Transverse colon (tissue), 4 donors: ENCODE measurements around the gene ZSCAN22. TPM values are rescaled to one million over a fixed set of nuclear protein-coding genes. Genes with fewer than 3 reads are reported as not detected.

ENCODE experiments used
- DNase-seq: peaks from one replicate; pipeline ENCODE4 v3.0.0-alpha.2; 2019
- H3K27ac ChIP-seq, 4 donors: fragments of 200-600 bp; sonication (generic); 2 replicates each; pipeline ENCODE4 v1.5.1; 2016 to 2018; ENCODE audit warnings: inconsistent platforms in 4 of 4
- H3K27me3 ChIP-seq: fragments of 200-600 bp; sonication (generic); 2 replicates; pipeline ENCODE4 v1.5.1; 2017; ENCODE audit warnings: inconsistent platforms
- H3K36me3 ChIP-seq, 4 donors: fragments of 200-600 bp; sonication (generic); 2 replicates each; pipeline ENCODE4 v1.5.1; 2017 to 2019; ENCODE audit warnings: inconsistent platforms in 4 of 4
- H3K4me1 ChIP-seq, 4 donors: fragments of 200-600 bp; sonication (generic); 2 replicates each; pipeline ENCODE4 v1.5.1; 2017 to 2020; ENCODE audit warnings: inconsistent platforms in 4 of 4
- H3K4me3 ChIP-seq, 4 donors: fragments of 200-600 bp; sonication (generic); 1 replicate in 1 of 4; 2 replicates in 3 of 4; pipeline versions ENCODE4 v1.5.1 to v1.6.1; 2017 to 2019; ENCODE audit warnings: inconsistent platforms in 4 of 4
- H3K9me3 ChIP-seq, 2 donors: fragments of 200-600 bp; sonication (generic); 2 replicates each; pipeline ENCODE4 v1.5.1; 2017 to 2019; ENCODE audit warnings: inconsistent platforms in 2 of 2
- CTCF ChIP-seq, 5 experiments: fragments of 200-600 bp in 3 of 5; fragments of 450-650 bp in 2 of 5; sonication (generic) in 3 of 5; IDR thresholded peaks; 1 replicate in 2 of 5; 2 replicates in 3 of 5; pipeline ENCODE4 v1.5.1; 2016 to 2017; ENCODE audit warnings: antibody characterized with exemption in 5 of 5, inconsistent platforms in 3 of 5, mild to moderate bottlenecking in 2 of 5, moderate library complexity in 1 of 5
- EP300 ChIP-seq: sonication (generic); formaldehyde crosslinking; IDR thresholded peaks from one replicate; pipeline ENCODE4 v1.6.1; 2017; ENCODE audit warnings: antibody characterized with exemption, low read depth
- POLR2A ChIP-seq: fragments of 450-650 bp; IDR thresholded peaks from one replicate; pipeline ENCODE4 v1.6.1; 2016; ENCODE audit warnings: antibody characterized with exemption, mild to moderate bottlenecking, moderate library complexity
- POLR2AphosphoS5 ChIP-seq, 3 donors: sonication (generic); formaldehyde crosslinking; IDR thresholded peaks; one replicate each; pipeline ENCODE4 v1.6.1; 2016; ENCODE audit warnings: antibody characterized with exemption in 3 of 3
- WGBS, 2 donors: methylation state at CpG; one replicate each; pipeline ENCODE4 v1.1.5; 2018; ENCODE audit warnings: low coverage in 1 of 2; 5-methylcytosine and 5-hydroxymethylcytosine counted together
- in situ Hi-C, 4 donors: fragments of 200-750 bp; cut with MboI; loops; one replicate each; pipeline versions ENCODE4 v1.15.0 to v1.15.1; 2017; ENCODE audit warnings: low sequenced_read_pairs in 3 of 4, low pct_ligation_motif_present in 1 of 4, low pct_unique_long_range_greater_than_20kb in 1 of 4
- intact Hi-C: fragments of 100-400 bp; cut with DNase I; formaldehyde crosslinking; loops from one replicate; pipeline ENCODE4 v1.15.1; 2023; ENCODE audit warnings: low total_unique reads
- total RNA-seq, 4 donors: library from RNA; depleted of rRNA; stranded (reverse); fragments of >200 nt; gene quantifications; one replicate each; pipeline ENCODE4 v1.1.0, GENCODE V29; 2016

Gene ZSCAN22
- total RNA-seq = 10 to 100 TPM in 1 of 4 donors, 1 to 10 TPM in 3; 3.0 to 11.6 (median 3.3) TPM

DNA sequence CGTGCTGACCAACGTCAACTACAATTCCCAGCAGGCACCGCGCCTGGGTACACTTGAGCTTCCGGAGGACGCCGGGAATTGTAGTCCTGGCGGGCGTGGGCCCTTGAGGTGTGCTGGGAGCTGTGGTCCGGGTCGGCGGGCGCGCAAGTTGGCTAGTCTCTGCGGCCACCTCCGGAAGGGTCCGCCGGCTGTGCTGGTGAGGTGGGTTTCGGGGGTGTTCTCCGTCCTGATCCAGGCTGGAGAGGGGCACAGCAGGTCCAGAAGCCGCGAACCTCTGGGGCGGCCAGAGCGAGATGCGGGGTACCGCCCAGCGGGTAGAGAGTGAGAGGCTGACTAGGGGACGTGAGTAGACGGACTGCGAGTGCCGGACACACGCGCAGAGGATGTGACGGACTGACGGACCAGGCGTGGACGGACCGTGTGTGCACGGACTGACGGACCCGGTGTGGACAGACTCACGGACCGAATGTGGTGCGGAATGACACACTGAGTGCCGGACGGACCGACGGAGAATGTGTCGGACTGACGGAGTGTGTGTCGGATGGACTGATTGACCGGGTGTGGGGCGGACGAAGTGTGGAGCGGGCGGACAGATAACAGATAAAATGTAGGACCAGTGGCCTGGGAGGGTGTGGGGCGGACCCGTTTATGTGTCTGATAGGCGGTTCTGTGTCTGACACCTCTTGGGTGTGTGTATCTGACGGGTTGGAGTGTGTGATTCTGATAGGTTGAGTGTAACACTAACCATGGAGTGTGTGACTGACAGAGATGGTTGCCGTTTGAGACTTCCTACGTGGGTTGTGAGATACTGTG is at the start of gene ZSCAN22:
Gene ZSCAN22 (plus strand): TSS at position 81 of the 813 bp plus-strand sequence. CDS start 7,809 bp downstream, outside the sequence.
- Histone ChIP-seq H3K4me1 (peaks cover 16 to 27% (median 22%) of the 10 kb centered on the region in 4 donors), H3K4me3 (peak within 1 kb of the TSS; percentile 55 to 73 (median 62)), H3K27me3 (no peaks in the 10 kb centered on the region), H3K27ac (peak within 1 kb of the TSS; percentile 80 to 94 (median 88)), H3K9me3 (no peaks in the 10 kb centered on the region), H3K36me3 (no peaks in the 10 kb centered on the region)
- peak; percentile 97 for DNase-seq
- TF ChIP-seq POLR2A (peak; percentile 78), EP300 (no peak), CTCF (IDR thresholded peaks at IDR 0.05) (no peak), POLR2AphosphoS5 (IDR thresholded peaks at IDR 0.05) (peak in 2 of 3 donors; percentile 55 to 81)
- in situ Hi-C loops = no loop called here
- WGBS, 2 donors = 0% methylated on average over 57 of the region's 62 CpGs; no CpG with 5 or more reads in 1 of the 2 donors
- intact Hi-C loops = loop anchor here (1.0 kb wide), 1 partner anchor 35 kb away; the partner anchor contains the start of gene ZNF497

DNA sequence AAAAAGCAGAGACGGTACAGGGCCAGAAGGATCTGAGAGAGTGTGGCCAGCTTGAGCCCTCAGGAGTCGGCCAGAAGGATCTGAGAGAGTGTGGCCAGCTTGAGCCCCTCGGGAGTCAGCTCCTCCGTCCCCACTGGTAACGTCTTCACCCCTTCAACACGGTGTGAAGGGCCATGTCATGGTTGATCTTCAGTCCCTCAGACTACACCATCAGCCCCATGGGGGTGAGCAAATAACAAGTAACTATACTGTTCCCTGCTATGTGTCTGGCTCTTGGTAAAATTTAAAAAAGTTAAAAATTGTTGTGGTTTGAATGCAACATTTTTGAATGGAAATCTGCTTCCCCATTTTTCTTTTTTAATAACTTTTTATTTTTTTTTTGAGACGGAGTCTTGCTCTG is 49.6 kb upstream of the ZSCAN22 start:
- intact Hi-C loops = no loop called here
- Histone ChIP-seq H3K4me1 (peaks cover 4 to 17% (median 8%) of the 10 kb centered on the region in 4 donors), H3K4me3 (no peak overlapping the region), H3K27me3 (no peaks in the 10 kb centered on the region), H3K36me3 (peaks cover 0 to 13% (median 3%) of the 10 kb centered on the region in 4 donors), H3K9me3 (peaks cover 28 to 36% of the 10 kb centered on the region in 2 donors), H3K27ac (no peak overlapping the region)
- in situ Hi-C loops = no loop called here
- TF ChIP-seq EP300 = no peak
- TF ChIP-seq POLR2AphosphoS5 (IDR thresholded peaks at IDR 0.05) = no peak
- no peak for TF ChIP-seq CTCF (IDR thresholded peaks at IDR 0.05)
- TF ChIP-seq POLR2A = no peak
- 92% methylated on average over 7 of the region's 7 CpGs; no CpG with 5 or more reads in 1 of the 2 donors for WGBS, 2 donors
- no peak for DNase-seq

DNA sequence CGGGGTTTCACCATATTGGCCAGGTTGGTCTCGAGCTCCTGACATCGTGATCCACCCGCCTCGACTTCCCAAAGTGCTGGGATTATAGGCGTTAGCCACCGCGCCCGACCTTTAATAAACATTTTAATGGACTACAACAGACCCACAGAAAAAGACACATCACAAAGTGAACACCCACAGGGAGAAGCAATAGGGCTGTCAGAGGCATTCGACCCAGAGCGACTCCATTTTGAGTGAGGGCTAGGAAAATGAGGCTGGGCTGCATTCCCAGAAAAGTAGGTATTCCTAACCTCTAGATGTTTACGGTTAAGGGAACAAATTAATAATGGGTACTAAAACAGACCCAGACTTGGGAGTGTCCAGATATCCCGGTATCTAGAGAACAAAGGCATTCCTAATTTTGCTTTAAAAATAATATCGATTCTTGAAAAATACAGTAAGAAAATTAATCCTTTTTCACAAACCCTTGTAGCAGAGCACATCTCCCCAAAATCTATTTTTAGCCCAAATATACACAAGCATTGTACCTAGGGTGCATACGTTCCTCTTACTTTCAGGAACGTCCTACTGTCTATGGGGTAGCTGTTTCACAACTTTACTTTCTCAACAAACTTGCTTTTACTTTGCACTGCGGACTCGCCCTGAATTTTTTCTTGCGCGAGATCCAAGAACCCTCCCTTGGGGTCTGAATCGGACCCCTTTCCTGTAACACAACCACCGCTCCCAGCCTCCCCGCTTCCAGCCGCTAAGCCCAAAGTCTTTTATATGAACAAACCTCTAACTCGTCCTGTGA is 48.9 kb upstream of the ZSCAN22 start:
- peaks cover 0 to 6% (median 0%) of the 10 kb centered on the region in 4 donors for H3K36me3 ChIP-seq
- in situ Hi-C loops = no loop called here
- intact Hi-C loops = no loop called here

More for the DNA sequence above, 48.9 kb upstream of the ZSCAN22 start:
- DNase-seq = no peak
- Histone ChIP-seq H3K27ac (peak overlapping the region; percentile 84 to 89 (median 87)), H3K9me3 (peaks cover 21 to 29% of the 10 kb centered on the region in 2 donors), H3K4me1 (peaks cover 4 to 17% (median 8%) of the 10 kb centered on the region in 4 donors), H3K4me3 (peak overlapping the region; percentile 65 to 91 (median 78)), H3K27me3 (no peaks in the 10 kb centered on the region)
- TF ChIP-seq EP300 (no peak), CTCF (IDR thresholded peaks at IDR 0.05) (no peak), POLR2A (no peak), POLR2AphosphoS5 (IDR thresholded peaks at IDR 0.05) (no peak)
- WGBS, 2 donors = 10 to 46% methylated on average over 12 to 25 of the region's 25 CpGs
